Breast epithelium (tissue), 4 donors: ENCODE measurements around the gene RAB27A. TPM values are rescaled to one million over a fixed set of nuclear protein-coding genes. Genes with fewer than 3 reads are reported as not detected.
"Not testable (repeated sequence)": the region's sequence is repeated elsewhere in the genome, so short reads cannot be mapped to it uniquely, and the experiment has no call there.

Experiments used
- DNase-seq, 2 donors: peaks; one replicate each; pipeline ENCODE4 v3.0.0-alpha.2; 2019; ENCODE audit warnings: low spot score in 2 of 2
- H3K27ac ChIP-seq, 2 donors: fragments of 200-600 bp; sonication (generic) in 1 of 2; one replicate each; pipeline ENCODE4 v1.5.1; 2016 to 2019; ENCODE audit warnings: mild to moderate bottlenecking in 1 of 2
- H3K27me3 ChIP-seq, 2 donors: fragments of 200-600 bp; sonication (generic) in 1 of 2; one replicate each; pipeline versions ENCODE4 v1.5.1 to v1.6.0; 2017 to 2019; ENCODE audit warnings: control low read depth in 1 of 2, mild to moderate bottlenecking in 1 of 2
- H3K36me3 ChIP-seq: fragments of 200-600 bp; one replicate; pipeline ENCODE4 v1.5.1; 2019
- H3K4me1 ChIP-seq, 2 donors: fragments of 200-600 bp; sonication (generic); one replicate each; pipeline ENCODE4 v1.5.1; 2016 to 2019; ENCODE audit warnings: control low read depth in 1 of 2
- H3K4me3 ChIP-seq, 3 donors: fragments of 200-600 bp; sonication (generic); 1 replicate in 2 of 3; 2 replicates in 1 of 3; pipeline ENCODE4 v1.5.1; 2016 to 2019; ENCODE audit warnings: mild to moderate bottlenecking in 3 of 3, moderate library complexity in 2 of 3
- H3K9me3 ChIP-seq, 2 donors: fragments of 200-600 bp; sonication (generic) in 1 of 2; one replicate each; pipeline ENCODE4 v1.5.1; 2016 to 2019; ENCODE audit warnings: control low read depth in 1 of 2
- POLR2A ChIP-seq: fragments of 450-650 bp; IDR thresholded peaks from one replicate; pipeline ENCODE4 v1.6.1; 2016; ENCODE audit warnings: antibody characterized with exemption, mild to moderate bottlenecking, moderate library complexity
- POLR2AphosphoS5 ChIP-seq, 3 donors: sonication (generic); formaldehyde crosslinking; IDR thresholded peaks; one replicate each; pipeline ENCODE4 v1.6.1; 2017; ENCODE audit warnings: antibody characterized with exemption in 3 of 3
- intact Hi-C: fragments of 100-400 bp; cut with DNase I; formaldehyde crosslinking; loops from one replicate; pipeline ENCODE4 v1.15.1; 2023; ENCODE audit warnings: low total_unique reads
- total RNA-seq, 3 donors: library from RNA; depleted of rRNA; stranded (reverse); fragments of >200 nt; gene quantifications; one replicate each; pipeline ENCODE4 v1.1.0, GENCODE V29; 2016
- TF ChIP-seq, protein P1 (sequence below), 3 donors: fragments of 450-650 bp; IDR thresholded peaks; one replicate each; pipeline ENCODE4 v1.5.1; 2016 to 2017; ENCODE audit warnings: antibody characterized with exemption in 3 of 3, mild to moderate bottlenecking in 3 of 3, moderate library complexity in 3 of 3

RAB27A gene
- total RNA-seq, 3 donors from 2014 or later: 7.4 to 21.3 (median 18.3) TPM

DNA sequence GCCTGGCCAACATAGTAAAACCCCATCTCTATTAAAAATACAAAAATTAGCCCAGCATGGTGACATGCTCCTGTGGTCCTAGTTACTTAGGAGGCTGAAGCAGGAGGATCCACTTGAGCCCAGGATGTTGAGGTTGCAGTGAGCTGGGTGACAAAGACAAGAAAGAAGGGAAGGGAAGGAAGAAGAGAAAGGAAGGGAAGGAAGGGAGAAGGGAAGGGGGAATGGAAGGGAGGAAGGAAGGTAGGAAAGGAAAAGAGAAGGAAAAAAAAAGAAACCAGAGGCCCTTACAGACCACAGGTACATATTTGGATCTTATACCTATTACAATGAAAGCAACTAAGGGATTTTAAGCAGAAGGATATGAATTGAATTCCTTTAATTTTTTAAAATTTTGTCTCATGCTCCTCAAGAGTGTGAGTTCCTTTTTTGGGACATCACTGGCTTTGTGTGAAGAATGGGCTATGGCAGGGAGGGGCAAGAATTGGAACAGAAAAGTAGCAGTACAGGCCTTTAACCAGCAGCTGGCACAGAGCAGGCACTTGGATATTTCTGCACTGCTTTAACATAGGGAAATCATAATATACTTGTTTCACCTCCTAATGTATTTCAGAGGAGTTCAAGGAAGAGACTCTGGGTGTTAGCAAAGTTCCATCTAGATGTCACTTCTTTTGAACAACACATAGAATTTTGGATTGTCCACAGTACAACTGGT is 7.9 kb downstream of the RAB27A start:
- Histone ChIP-seq H3K27me3 (no peaks in the 10 kb centered on the region), H3K36me3 (no peaks in the 10 kb centered on the region), H3K9me3 (no peaks in the 10 kb centered on the region), H3K27ac (peak overlapping the region in 1 of 2 donors; percentile 52), H3K4me1 (no peaks in the 10 kb centered on the region), H3K4me3 (no peak overlapping the region)
- DNase-seq: no peak
- intact Hi-C loops: loop anchor here (10.0 kb wide), 1 partner anchor 57 kb away; no protein-coding TSS in a partner anchor
- TF ChIP-seq, protein P1, sequence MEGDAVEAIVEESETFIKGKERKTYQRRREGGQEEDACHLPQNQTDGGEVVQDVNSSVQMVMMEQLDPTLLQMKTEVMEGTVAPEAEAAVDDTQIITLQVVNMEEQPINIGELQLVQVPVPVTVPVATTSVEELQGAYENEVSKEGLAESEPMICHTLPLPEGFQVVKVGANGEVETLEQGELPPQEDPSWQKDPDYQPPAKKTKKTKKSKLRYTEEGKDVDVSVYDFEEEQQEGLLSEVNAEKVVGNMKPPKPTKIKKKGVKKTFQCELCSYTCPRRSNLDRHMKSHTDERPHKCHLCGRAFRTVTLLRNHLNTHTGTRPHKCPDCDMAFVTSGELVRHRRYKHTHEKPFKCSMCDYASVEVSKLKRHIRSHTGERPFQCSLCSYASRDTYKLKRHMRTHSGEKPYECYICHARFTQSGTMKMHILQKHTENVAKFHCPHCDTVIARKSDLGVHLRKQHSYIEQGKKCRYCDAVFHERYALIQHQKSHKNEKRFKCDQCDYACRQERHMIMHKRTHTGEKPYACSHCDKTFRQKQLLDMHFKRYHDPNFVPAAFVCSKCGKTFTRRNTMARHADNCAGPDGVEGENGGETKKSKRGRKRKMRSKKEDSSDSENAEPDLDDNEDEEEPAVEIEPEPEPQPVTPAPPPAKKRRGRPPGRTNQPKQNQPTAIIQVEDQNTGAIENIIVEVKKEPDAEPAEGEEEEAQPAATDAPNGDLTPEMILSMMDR (IDR thresholded peaks at IDR 0.05): no peak
- no peak for TF ChIP-seq POLR2AphosphoS5 (IDR thresholded peaks at IDR 0.05)
- TF ChIP-seq POLR2A: no peak

DNA sequence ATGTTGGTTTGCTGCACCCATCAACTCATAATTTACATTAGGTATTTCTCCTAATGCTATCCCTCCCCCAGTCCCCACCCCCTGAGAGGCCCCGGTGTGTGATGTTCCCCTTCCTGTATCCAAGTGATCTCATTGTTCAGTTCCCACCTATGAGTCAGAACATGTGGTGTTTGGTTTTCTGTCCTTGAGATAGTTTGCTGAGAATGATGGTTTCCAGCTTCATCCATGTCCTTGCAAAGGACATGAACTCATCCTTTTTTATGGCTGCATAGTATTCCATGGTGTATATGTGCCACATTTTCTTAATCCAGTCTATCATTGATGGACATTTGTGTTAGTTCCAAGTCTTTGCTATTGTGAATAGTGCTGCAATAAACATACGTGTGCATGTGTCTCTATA is 9.0 kb downstream of the RAB27A start:
- DNase-seq, H3K36me3 ChIP-seq, H3K4me3 ChIP-seq, H3K27me3 ChIP-seq, H3K9me3 ChIP-seq, H3K4me1 ChIP-seq, H3K27ac ChIP-seq: not testable (repeated sequence)
- intact Hi-C loops: loop anchor here (10.0 kb wide), 1 partner anchor 56 kb away; no protein-coding TSS in a partner anchor

DNA sequence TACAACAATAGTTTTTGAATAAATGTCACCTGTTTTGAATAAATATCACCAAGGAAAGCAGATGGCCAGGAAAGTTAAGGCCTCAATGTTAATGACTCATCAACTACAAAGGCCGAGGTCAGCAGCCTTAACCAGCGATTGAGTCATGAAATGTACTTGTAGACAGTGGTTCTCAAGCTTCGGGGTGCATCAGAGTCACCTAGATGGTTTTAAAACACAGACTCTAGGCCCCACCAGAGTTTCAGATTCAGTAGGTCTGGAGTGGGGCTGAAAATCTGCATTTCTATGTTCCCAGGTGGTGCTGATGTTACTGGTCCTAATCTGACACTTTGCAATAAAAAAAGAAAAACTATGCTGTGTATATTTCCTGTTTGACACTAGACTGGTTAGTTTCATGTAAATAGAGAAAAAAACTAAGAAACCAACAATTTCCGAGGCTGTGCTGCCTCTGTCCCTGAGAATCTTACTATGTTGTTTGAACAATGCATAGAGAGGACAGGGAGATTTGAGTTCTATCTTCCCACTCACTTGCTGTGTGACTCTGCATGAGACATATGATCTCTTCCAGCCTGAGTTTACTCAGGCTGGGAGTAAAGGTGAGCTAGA is 9.8 kb downstream of the RAB27A start:
- TF ChIP-seq, protein P1 (IDR thresholded peaks at IDR 0.05): no peak
- TF ChIP-seq POLR2A: no peak
- TF ChIP-seq POLR2AphosphoS5 (IDR thresholded peaks at IDR 0.05): no peak

DNA sequence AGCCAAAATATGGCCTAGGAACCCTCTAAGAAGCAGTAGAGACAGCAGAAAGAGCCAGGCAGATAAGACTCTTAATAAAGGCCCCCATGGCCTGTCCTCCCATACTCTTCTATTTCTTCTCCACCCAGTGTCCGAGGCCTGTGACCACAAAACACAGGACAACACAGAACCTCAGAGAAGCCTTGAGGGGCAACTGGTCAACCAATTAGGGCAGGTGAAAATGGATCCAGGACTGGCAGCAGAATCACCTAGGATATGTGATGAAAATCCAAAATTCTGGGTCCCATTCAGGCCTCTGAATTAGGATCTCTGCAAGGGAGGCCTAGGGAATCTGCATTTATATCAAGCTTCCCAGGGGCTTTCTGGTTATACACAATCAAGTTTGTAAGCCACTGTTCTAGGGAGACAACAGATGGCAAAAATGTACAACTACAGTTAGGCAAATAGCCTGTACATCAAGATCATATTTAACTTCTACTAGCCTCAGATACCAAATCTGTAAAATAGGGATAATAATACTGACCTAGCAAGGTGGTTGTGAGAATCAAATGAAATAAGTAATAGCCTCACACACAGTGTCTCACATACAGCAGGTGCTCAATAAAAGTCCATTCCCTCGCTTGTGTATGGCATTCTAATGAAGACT is 10.4 kb downstream of the RAB27A start:
- Histone ChIP-seq H3K9me3 (no peaks in the 10 kb centered on the region), H3K27me3 (no peaks in the 10 kb centered on the region), H3K36me3 (no peaks in the 10 kb centered on the region), H3K4me1 (no peaks in the 10 kb centered on the region), H3K4me3 (no peak overlapping the region), H3K27ac (peak overlapping the region; percentile 29 to 39)
- no peak for DNase-seq
- intact Hi-C loops: no loop called here
- no peak for TF ChIP-seq POLR2A
- TF ChIP-seq, protein P1 (IDR thresholded peaks at IDR 0.05): no peak
- no peak for TF ChIP-seq POLR2AphosphoS5 (IDR thresholded peaks at IDR 0.05)

More for the DNA sequence above, 9.8 kb downstream of the RAB27A start:
- Histone ChIP-seq H3K36me3 (no peaks in the 10 kb centered on the region), H3K9me3 (no peaks in the 10 kb centered on the region), H3K27ac (peak overlapping the region; percentile 29 to 39), H3K4me1 (no peaks in the 10 kb centered on the region), H3K4me3 (no peak overlapping the region), H3K27me3 (no peaks in the 10 kb centered on the region)
- intact Hi-C loops: loop anchor here (10.0 kb wide), 1 partner anchor 55 kb away; no protein-coding TSS in a partner anchor
- DNase-seq: no peak

DNA sequence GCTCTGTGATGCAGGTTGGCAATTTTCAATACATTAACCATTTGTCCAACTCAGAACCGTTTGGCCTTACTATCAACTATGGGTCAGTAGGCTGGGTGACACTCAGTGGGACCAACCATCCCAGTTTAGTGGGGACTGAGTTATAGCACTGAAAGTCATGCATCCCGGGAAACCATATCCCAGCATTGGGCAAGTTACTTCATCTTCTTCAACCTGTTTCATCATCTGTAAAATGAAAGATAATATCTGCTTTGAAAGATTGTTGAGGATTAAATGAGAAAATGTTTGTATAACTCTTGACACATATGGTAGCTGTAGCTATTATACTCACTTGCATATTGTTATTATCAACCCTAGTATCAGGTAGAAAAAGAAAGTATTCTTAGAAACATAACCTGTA is 11.9 kb downstream of the RAB27A start:
- intact Hi-C loops: no loop called here
- Histone ChIP-seq H3K36me3 (no peaks in the 10 kb centered on the region), H3K4me3 (no peak overlapping the region), H3K27me3 (no peaks in the 10 kb centered on the region), H3K9me3 (no peaks in the 10 kb centered on the region), H3K4me1 (no peaks in the 10 kb centered on the region), H3K27ac (peak overlapping the region; percentile 10 to 13)
- no peak for DNase-seq
- TF ChIP-seq, protein P1 (IDR thresholded peaks at IDR 0.05): no peak
- no peak for TF ChIP-seq POLR2AphosphoS5 (IDR thresholded peaks at IDR 0.05)
- no peak for TF ChIP-seq POLR2A
